Hepatocyte (in vitro differentiated cells): ENCODE data around the gene EEF1A2. TPM values are rescaled to one million over a fixed set of nuclear protein-coding genes. Genes with fewer than 3 reads are reported as not detected.

Source experiments
- DNase-seq: peaks from one replicate; pipeline ENCODE4 v3.0.0-alpha.2; 2016; ENCODE audit warnings: low spot score
- H2AFZ ChIP-seq: fragments of 200-600 bp; sonication (generic); 2 replicates; pipeline ENCODE4 v1.6.0; 2016; ENCODE audit warnings: antibody characterized with exemption, mild to moderate bottlenecking
- H3K27ac ChIP-seq: fragments of 200-600 bp; sonication (generic); 2 replicates; pipeline ENCODE4 v1.5.1; 2016; ENCODE audit warnings: mild to moderate bottlenecking
- H3K27me3 ChIP-seq: fragments of 200-600 bp; sonication (generic); 2 replicates; pipeline ENCODE4 v1.6.1; 2016
- H3K36me3 ChIP-seq: fragments of 200-600 bp; sonication (generic); replicated peaks from 2 replicates; pipeline ENCODE4 v1.5.1; 2016; ENCODE audit warnings: low read depth; ENCODE audit not compliant: insufficient read depth
- H3K4me1 ChIP-seq: fragments of 200-600 bp; sonication (generic); 2 replicates; pipeline ENCODE4 v1.5.1; 2016; ENCODE audit warnings: mild to moderate bottlenecking, moderate library complexity; ENCODE audit not compliant: insufficient read depth
- H3K4me2 ChIP-seq: fragments of 200-600 bp; sonication (generic); 2 replicates; pipeline ENCODE4 v1.6.0; 2016
- H3K4me3 ChIP-seq: fragments of 200-600 bp; sonication (generic); 2 replicates; pipeline ENCODE4 v1.5.1; 2016; ENCODE audit warnings: mild to moderate bottlenecking
- H3K79me2 ChIP-seq: fragments of 200-600 bp; sonication (generic); 2 replicates; pipeline ENCODE4 v1.6.0; 2017; ENCODE audit warnings: mild to moderate bottlenecking
- H3K9me2 ChIP-seq: fragments of 200-600 bp; sonication (generic); replicated peaks from 2 replicates; pipeline ENCODE4 v1.6.0; 2017; ENCODE audit warnings: mild to moderate bottlenecking; ENCODE audit not compliant: insufficient read depth
- H3K9me3 ChIP-seq: fragments of 200-600 bp; sonication (generic); 2 replicates; pipeline ENCODE4 v1.5.1; 2016; ENCODE audit warnings: low read depth, mild to moderate bottlenecking
- H4K20me1 ChIP-seq: fragments of 200-600 bp; sonication (generic); 2 replicates; pipeline ENCODE4 v1.6.0; 2016; ENCODE audit warnings: mild to moderate bottlenecking; ENCODE audit not compliant: insufficient read depth, poor library complexity, severe bottlenecking
- EZH2 ChIP-seq: fragments of 200-600 bp; sonication (generic); IDR thresholded peaks from 2 replicates; pipeline ENCODE4 v1.6.1; 2016; ENCODE audit warnings: antibody characterized with exemption, mild to moderate bottlenecking, borderline replicate concordance
- EZH2phosphoT487 ChIP-seq: fragments of 200-600 bp; sonication (generic); IDR thresholded peaks from one replicate; pipeline ENCODE4 v1.6.1; 2018; ENCODE audit warnings: antibody characterized with exemption, mild to moderate bottlenecking, low read depth, moderate library complexity; ENCODE audit not compliant: unreplicated experiment, severe bottlenecking
- WGBS: methylation state at CpG from one replicate; pipeline ENCODE4 v1.1.6; 2016; ENCODE audit warnings: low lambda C conversion rate; ENCODE audit errors: missing lambda C conversion rate; 5-methylcytosine and 5-hydroxymethylcytosine counted together
- polyA plus RNA-seq: library from polyadenylated mRNA; unstranded; fragments of >200 nt; fragmentation: Nextera tagmentation; extraction: Ambion mirVana; gene quantifications from 2 replicates; pipeline ENCODE4 v1.2.1, GENCODE V29; 2016
- total RNA-seq: library from RNA; depleted of rRNA; stranded (reverse); fragments of >200 nt; gene quantifications from 2 replicates; pipeline ENCODE4 v1.2.3, GENCODE V29; 2014
- TF ChIP-seq, protein P1 (sequence below): fragments of 200-600 bp; sonication (generic); IDR thresholded peaks from 2 replicates; pipeline ENCODE4 v1.5.1; 2016; ENCODE audit warnings: antibody characterized with exemption, mild to moderate bottlenecking; ENCODE audit not compliant: poor library complexity

Gene EEF1A2
- total and polyA plus RNA-seq, 2 experiments from 2014 or later: 12.0 to 23.5 TPM

GRCh38 chr20:63509088-63509564 is 10.2 kb upstream of the EEF1A2 start:
- Histone ChIP-seq H3K36me3 (no peaks in the 10 kb centered on the region), H4K20me1 (no peaks in the 10 kb centered on the region), H3K4me1 (no peaks in the 10 kb centered on the region), H3K27me3 (peaks cover 6% of the 10 kb centered on the region), H3K27ac (no peak overlapping the region), H3K4me2 (no peak overlapping the region), H3K9me2 (no peaks in the 10 kb centered on the region), H3K79me2 (no peaks in the 10 kb centered on the region), H3K9me3 (no peaks in the 10 kb centered on the region), H2AFZ (no peak overlapping the region), H3K4me3 (no peak overlapping the region)
- DNase-seq: no peak
- TF ChIP-seq, protein P1, sequence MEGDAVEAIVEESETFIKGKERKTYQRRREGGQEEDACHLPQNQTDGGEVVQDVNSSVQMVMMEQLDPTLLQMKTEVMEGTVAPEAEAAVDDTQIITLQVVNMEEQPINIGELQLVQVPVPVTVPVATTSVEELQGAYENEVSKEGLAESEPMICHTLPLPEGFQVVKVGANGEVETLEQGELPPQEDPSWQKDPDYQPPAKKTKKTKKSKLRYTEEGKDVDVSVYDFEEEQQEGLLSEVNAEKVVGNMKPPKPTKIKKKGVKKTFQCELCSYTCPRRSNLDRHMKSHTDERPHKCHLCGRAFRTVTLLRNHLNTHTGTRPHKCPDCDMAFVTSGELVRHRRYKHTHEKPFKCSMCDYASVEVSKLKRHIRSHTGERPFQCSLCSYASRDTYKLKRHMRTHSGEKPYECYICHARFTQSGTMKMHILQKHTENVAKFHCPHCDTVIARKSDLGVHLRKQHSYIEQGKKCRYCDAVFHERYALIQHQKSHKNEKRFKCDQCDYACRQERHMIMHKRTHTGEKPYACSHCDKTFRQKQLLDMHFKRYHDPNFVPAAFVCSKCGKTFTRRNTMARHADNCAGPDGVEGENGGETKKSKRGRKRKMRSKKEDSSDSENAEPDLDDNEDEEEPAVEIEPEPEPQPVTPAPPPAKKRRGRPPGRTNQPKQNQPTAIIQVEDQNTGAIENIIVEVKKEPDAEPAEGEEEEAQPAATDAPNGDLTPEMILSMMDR: no peak
- TF ChIP-seq EZH2phosphoT487: no peak
- no peak for TF ChIP-seq EZH2
- WGBS: 92% methylated on average over 9 of the region's 9 CpGs

- peaks cover 5% of the 10 kb centered on the region for H3K27me3 ChIP-seq
Measured at GRCh38 chr20:63508072-63508768, 9.3 kb upstream of the EEF1A2 start.

DNA sequence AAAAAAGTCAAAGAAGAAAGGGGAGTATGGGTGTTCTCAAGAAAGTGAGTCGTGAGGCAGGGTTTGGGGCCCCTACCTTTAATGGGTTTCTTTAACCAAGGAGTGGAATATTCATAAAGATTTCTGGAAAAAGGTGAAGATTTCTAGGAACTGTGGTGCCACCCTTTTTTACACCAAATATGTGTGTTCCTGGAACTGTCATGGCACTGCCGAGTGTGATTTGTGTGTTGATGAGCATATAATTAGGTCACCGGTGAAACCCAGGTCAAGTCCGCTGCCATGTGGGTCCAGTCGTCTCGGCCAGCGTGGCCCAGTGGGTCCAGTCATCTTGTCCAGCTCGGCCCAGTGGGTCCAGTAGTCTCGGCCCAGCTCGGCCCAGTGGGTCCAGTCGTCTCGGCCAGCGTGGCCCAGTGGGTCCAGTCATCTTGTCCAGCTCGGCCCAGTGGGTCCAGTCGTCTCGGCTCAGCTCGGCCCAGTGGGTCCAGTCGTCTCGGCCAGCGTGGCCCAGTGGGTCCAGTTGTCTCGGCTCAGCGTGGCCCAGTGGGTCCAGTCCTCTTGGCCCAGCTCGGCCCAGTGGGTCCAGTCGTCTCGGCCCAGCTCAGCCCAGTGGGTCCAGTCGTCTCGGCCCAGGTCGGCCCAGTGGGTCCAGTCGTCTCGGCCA is 8.3 kb upstream of the EEF1A2 start:
- 96% methylated on average over 25 of the region's 30 CpGs for WGBS
- H3K4me3 ChIP-seq: no peak overlapping the region
- H2AFZ ChIP-seq: no peak overlapping the region
- peaks cover 5% of the 10 kb centered on the region for H3K27me3 ChIP-seq
- TF ChIP-seq, protein P1: no peak
- TF ChIP-seq EZH2phosphoT487 (no peak), EZH2 (no peak)
- no peaks in the 10 kb centered on the region for H3K79me2 ChIP-seq
- H3K27ac ChIP-seq: no peak overlapping the region
- no peaks in the 10 kb centered on the region for H3K36me3 ChIP-seq
- no peaks in the 10 kb centered on the region for H3K9me2 ChIP-seq
- no peak overlapping the region for H3K4me2 ChIP-seq
- no peaks in the 10 kb centered on the region for H3K9me3 ChIP-seq
- no peaks in the 10 kb centered on the region for H4K20me1 ChIP-seq
- no peak for DNase-seq
- H3K4me1 ChIP-seq: no peaks in the 10 kb centered on the region

More at GRCh38 chr20:63508072-63508768, 9.3 kb upstream of the EEF1A2 start:
- no peaks in the 10 kb centered on the region for H3K36me3 ChIP-seq
- TF ChIP-seq, protein P1: no peak
- TF ChIP-seq EZH2 (no peak), EZH2phosphoT487 (no peak)
- H3K27ac ChIP-seq: no peak overlapping the region
- no peak overlapping the region for H3K4me2 ChIP-seq
- H3K9me2 ChIP-seq: no peaks in the 10 kb centered on the region
- no peaks in the 10 kb centered on the region for H3K9me3 ChIP-seq
- WGBS: 93% methylated on average over 33 of the region's 33 CpGs
- H3K4me1 ChIP-seq: no peaks in the 10 kb centered on the region
- H4K20me1 ChIP-seq: no peaks in the 10 kb centered on the region
- DNase-seq: no peak
- no peak overlapping the region for H2AFZ ChIP-seq
- H3K79me2 ChIP-seq: no peaks in the 10 kb centered on the region
- no peak overlapping the region for H3K4me3 ChIP-seq
